Stomach smooth muscle (tissue), 2 donors: ENCODE results near the gene CEBPE.

Experiments
- H3K27ac ChIP-seq: one replicate; pipeline ENCODE4 v1.7.0; 2013; ENCODE audit warnings: mild to moderate bottlenecking, low read length, inconsistent platforms
- H3K27me3 ChIP-seq, 2 donors: one replicate each; pipeline ENCODE4 v1.7.0; 2013; ENCODE audit warnings: low read length in 2 of 2; ENCODE audit not compliant: insufficient read depth in 2 of 2, control insufficient read depth in 1 of 2
- H3K36me3 ChIP-seq, 2 donors: one replicate each; pipeline ENCODE4 v1.7.0; 2013; ENCODE audit warnings: low read length in 2 of 2; ENCODE audit not compliant: control insufficient read depth in 2 of 2, insufficient read depth in 2 of 2
- H3K4me1 ChIP-seq: one replicate; pipeline ENCODE4 v1.7.0; 2013; ENCODE audit warnings: low read length; ENCODE audit not compliant: control insufficient read depth, insufficient read depth
- H3K4me3 ChIP-seq, 2 donors: one replicate each; pipeline ENCODE4 v1.7.0; 2013; ENCODE audit warnings: low read length in 2 of 2
- H3K9ac ChIP-seq, 2 donors: one replicate each; pipeline ENCODE4 v1.7.0; 2013; ENCODE audit warnings: low read length in 2 of 2, mild to moderate bottlenecking in 1 of 2
- H3K9me3 ChIP-seq, 2 donors: one replicate each; pipeline ENCODE4 v1.7.0; 2013; ENCODE audit warnings: low read length in 2 of 2; ENCODE audit not compliant: control insufficient read depth in 2 of 2
- donor health status: healthy.
- donor health status: Pancreatic carcinoma.

CEBPE gene

DNA sequence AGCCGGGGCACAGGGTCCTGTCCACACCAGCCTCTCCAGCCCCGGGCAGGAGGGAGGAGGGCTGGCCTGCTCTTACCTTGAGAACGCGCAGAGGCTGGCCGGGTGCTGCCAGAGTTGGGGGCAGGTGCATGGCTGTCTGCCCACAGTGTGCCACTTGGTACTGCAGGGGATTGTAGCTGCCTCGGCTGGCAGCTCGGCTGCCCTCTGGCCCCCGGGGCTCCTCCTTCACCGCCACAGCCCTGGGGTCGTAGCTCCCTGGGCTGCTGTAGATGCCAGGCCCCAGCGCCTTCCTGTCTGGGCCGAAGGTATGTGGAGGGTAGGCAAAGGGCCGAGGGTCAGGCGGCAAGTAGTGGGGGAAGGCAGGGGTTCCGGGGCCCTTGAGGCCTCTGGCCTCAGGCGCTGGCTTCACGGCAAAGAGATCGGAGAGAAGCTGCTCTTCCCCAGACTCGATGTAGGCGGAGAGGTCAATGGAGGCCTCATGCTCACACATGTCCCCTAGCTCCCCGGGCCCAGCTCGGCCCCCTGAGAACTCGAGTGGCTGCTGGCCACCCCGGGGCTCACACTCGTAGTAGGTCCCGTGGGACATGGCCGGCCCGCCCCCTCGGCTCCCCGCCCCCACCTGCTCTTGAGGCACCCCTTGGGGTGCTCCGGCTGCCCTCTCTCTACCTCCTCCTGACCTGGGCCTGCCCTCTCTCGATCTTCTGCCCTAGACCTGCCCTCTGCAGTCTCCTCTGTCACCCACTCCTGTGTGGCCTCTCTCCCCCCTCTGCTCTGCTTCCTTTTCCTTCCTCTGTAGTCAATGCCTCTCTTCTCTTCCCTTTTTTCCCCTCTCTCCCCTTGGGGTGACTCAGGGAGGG lies at the start of gene CEBPE:
Gene CEBPE, minus strand, starts transcription at position 750 of the 857 bp plus-strand sequence. Its CDS starts 164 bp downstream, at position 586.
- Histone ChIP-seq H3K36me3 (no peaks in the 10 kb centered on the region), H3K27ac (no peak within 1 kb of the TSS), H3K4me3 (no peak within 1 kb of the TSS), H3K4me1 (peaks cover 10% of the 10 kb centered on the region), H3K9me3 (no peaks in the 10 kb centered on the region), H3K9ac (no peak within 1 kb of the TSS), H3K27me3 (peaks cover 10 to 11% of the 10 kb centered on the region in 2 donors)

DNA sequence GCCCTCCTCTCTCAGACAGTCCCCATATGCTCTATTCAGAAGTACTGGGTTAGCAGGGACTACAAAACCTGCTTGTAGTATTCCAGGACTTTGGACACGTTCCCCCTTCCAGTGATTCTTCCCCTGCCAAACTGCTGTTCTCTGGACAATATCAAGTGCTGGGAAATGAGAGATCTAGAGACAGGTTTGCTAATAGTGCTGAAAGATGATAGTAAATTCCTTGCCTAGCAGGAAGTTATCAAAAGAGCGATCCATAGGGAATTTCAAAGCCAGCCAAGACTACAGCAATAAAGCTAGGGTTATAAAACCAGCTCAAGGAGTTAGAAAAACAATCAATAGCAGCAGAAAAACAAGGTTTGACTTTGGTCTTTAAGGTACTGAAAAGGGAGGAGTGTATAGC lies 49.2 kb upstream of the CEBPE start:
- no peak overlapping the region for H3K9ac ChIP-seq
- H3K4me1 ChIP-seq = peaks cover 17% of the 10 kb centered on the region
- no peaks in the 10 kb centered on the region for H3K27me3 ChIP-seq
- no peaks in the 10 kb centered on the region for H3K9me3 ChIP-seq
- peak overlapping the region in 1 of 2 donors; percentile 4 for H3K4me3 ChIP-seq
- H3K36me3 ChIP-seq = no peaks in the 10 kb centered on the region
- H3K27ac ChIP-seq = peak overlapping the region; percentile 19

DNA sequence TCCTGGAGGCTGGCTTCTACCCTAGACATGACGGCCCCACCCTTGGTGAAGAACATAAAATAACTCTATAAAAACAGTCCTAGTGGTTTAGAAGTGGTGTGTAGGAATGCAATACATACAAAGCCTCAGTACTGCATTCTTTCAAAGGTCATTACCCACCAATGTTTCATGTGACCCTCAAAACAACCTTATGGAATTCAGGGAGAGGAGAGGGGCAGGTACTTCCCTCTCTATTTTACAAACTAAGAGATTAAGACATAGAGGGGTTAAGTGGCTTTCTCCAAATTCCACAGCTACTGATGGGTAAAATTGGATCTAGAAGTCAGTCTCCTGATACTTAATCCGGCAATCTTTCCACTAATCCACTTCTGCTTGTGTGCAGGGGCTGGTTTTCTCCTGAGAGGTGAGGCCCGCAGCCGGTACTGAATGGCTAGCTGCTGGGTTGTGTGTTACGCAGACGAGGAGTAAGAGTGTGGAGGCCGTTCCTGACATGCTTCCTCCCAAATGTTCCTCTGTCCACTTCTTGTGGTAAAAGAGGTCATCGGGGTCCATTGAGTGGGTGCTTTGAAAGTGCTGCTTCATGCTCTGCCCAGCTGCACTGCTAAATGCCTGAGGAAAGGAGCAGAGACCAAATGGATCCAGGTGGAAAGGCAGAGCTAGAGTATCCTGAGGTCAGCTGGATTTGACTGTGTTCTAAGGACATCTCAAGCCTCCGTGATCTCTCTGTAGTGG lies 48.2 kb upstream of the CEBPE start:
- no peak overlapping the region for H3K9ac ChIP-seq
- peaks cover 17% of the 10 kb centered on the region for H3K4me1 ChIP-seq
- no peak overlapping the region for H3K4me3 ChIP-seq
- H3K36me3 ChIP-seq = no peaks in the 10 kb centered on the region
- H3K27me3 ChIP-seq = no peaks in the 10 kb centered on the region
- no peak overlapping the region for H3K27ac ChIP-seq
- H3K9me3 ChIP-seq = no peaks in the 10 kb centered on the region

DNA sequence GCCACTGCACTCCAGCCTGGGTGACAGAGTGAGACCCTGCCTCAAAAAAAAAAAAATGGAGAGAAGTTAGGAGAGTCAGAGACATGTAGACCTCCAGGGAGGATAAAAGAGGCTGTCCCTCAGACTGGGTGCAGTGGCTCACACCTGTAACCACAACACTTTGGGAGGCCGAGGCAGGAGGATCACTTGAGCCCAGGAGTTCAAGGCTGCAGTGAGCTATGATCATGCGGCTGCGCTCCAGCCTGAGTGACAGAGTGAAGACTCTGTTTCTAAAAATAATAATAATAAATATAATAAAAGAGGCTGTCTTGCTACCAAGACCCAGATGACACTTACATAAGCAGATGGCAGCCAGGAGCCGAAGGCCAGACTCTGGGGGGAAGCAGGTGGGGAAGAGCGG lies 45.9 kb upstream of the CEBPE start:
- no peak overlapping the region for H3K9ac ChIP-seq
- no peaks in the 10 kb centered on the region for H3K36me3 ChIP-seq
- no peaks in the 10 kb centered on the region for H3K9me3 ChIP-seq
- no peak overlapping the region for H3K4me3 ChIP-seq
- peaks cover 12% of the 10 kb centered on the region for H3K4me1 ChIP-seq
- H3K27me3 ChIP-seq = no peaks in the 10 kb centered on the region
- no peak overlapping the region for H3K27ac ChIP-seq

DNA sequence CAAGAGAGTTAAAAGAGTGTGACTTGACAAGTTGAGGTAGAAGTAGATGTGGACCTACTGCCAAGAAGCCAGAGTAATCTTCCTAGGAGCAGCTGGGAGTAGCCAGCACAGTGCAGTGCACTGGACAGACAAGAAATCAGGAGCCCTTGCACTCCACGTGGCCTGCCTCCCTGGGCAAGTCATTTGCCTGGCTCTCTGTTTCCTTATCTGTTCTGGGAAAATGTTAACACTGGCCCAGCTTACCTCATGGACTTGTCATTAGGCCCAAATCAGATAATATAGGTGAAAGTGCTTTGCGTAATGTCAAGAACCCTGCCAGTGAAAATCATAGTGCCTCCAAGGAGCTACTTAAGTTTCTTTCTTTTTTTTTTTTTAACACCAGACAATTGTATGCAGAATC lies 45.2 kb upstream of the CEBPE start:
- no peak overlapping the region for H3K27ac ChIP-seq
- H3K4me3 ChIP-seq = no peak overlapping the region
- peaks cover 12% of the 10 kb centered on the region for H3K4me1 ChIP-seq
- no peaks in the 10 kb centered on the region for H3K9me3 ChIP-seq
- H3K27me3 ChIP-seq = no peaks in the 10 kb centered on the region
- H3K36me3 ChIP-seq = no peaks in the 10 kb centered on the region
- H3K9ac ChIP-seq = no peak overlapping the region

DNA sequence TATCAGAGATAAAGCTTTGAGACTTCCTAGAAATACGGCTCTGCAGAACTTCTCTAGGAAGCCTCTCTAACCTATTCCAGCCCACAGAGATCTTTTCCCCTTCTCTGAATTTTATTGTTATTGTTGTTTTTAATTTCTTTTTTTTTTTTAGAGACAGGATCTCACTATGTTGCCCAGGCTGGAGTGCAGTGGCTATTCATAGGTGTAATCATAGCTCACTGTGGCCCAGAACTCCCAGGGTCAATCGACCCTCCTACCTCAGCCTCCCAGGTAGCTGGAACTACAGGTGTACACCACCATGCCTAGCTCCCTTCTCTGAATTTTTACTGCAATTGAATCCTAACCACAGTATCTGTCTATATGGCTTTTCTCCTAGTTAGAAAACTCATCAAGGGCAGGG lies 44.8 kb upstream of the CEBPE start:
- Histone ChIP-seq H3K9ac (no peak overlapping the region), H3K27ac (no peak overlapping the region), H3K27me3 (no peaks in the 10 kb centered on the region), H3K36me3 (no peaks in the 10 kb centered on the region), H3K4me3 (no peak overlapping the region), H3K9me3 (no peaks in the 10 kb centered on the region), H3K4me1 (peaks cover 10% of the 10 kb centered on the region)

DNA sequence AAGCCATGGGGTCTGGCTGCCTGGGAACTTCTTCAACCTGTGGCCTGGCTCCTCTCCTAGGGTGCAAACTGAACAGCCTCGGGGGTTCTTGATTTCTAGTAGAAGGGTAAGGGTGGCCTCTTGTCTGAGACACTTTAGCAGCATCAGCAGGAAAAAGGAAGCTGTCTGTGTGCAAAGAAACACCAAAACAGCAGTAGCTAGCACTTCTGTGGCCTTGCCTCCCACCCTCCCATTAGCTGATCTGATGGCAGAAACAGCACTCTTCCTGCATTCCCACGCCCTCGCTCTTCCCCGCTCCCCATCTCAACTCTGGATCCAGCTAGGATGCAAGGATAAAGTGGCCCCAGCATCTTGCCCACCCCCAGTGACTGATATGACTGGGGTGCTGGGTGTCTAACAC lies 43.7 kb upstream of the CEBPE start:
- no peaks in the 10 kb centered on the region for H3K27me3 ChIP-seq
- no peak overlapping the region for H3K27ac ChIP-seq
- no peak overlapping the region for H3K4me3 ChIP-seq
- H3K4me1 ChIP-seq = peaks cover 4% of the 10 kb centered on the region
- no peak overlapping the region for H3K9ac ChIP-seq
- H3K36me3 ChIP-seq = no peaks in the 10 kb centered on the region
- no peaks in the 10 kb centered on the region for H3K9me3 ChIP-seq

DNA sequence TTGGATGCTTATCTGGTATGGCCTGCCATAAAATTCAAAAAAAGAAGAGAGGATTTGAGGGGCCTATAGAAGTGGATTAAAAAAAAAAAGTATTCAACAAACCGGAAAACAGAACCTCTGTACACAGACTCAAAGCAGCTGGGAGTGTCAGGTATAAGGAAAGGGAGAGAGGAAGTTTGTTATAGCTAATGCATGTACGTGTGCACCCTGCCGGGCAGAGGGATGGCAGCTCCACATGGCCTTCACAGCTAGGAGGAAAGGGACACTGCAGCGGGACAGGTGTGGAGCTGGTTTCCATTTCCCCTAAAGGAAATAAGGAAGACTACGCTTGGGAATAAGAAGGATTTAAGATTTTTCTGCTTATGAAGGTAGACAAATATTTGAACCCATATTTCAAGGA lies 43.0 kb upstream of the CEBPE start:
- Histone ChIP-seq H3K27ac (no peak overlapping the region), H3K9me3 (no peaks in the 10 kb centered on the region), H3K9ac (no peak overlapping the region), H3K36me3 (no peaks in the 10 kb centered on the region), H3K4me3 (no peak overlapping the region), H3K4me1 (no peaks in the 10 kb centered on the region), H3K27me3 (no peaks in the 10 kb centered on the region)

DNA sequence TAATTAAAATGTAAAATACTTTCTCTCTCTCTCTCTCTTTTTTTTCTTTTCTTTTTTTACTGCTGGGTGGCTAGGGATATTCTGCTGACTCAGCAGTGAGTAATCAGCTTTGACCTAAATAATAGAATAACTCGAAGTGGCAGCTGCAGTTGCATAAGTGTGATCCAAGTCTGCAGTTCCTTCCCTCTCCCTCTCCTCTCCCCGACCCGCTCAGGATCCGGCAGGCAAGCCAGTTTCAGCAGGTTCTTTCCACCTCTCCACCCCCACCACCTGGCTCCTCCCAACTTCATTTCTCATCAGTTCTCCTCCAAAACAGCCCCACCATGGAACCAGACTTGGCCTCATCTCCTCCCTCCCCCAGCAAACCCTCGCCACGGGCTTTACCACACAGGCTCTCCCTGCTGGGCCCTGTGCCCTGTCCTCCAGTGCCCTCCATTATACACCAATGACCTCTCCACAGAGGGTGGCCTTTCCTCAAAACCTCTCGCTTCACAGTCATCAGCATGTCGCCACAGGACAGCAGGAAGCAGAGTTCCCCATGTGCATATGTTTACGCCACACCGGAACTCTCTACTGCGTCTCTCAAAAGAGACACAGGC lies 42.0 kb upstream of the CEBPE start:
- Histone ChIP-seq H3K9me3 (no peaks in the 10 kb centered on the region), H3K4me3 (no peak overlapping the region), H3K27me3 (no peaks in the 10 kb centered on the region), H3K36me3 (no peaks in the 10 kb centered on the region), H3K9ac (no peak overlapping the region), H3K27ac (no peak overlapping the region), H3K4me1 (no peaks in the 10 kb centered on the region)

DNA sequence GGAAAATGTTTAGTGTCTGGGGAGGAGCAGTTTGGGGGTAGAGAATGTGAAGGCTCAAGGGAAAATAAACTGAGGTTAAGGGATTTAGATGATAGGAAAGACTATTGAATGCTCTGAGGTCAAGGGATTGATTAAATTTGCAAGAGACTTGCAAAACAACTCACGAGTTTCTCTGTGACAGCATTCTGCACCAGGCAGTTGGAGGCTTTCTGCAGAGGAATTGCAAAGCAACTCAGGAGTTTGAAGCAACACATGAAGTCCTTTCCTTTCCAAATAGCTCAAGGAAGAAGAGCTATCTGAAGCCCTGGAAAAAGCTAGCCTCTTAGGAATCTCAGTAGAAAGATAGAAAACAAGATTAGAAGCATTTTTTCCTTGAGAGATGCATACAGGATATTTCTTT lies 40.5 kb upstream of the CEBPE start:
- H3K4me1 ChIP-seq = peaks cover 12% of the 10 kb centered on the region
- no peaks in the 10 kb centered on the region for H3K27me3 ChIP-seq
- no peaks in the 10 kb centered on the region for H3K9me3 ChIP-seq
- no peak overlapping the region for H3K27ac ChIP-seq
- no peak overlapping the region for H3K4me3 ChIP-seq
- H3K9ac ChIP-seq = no peak overlapping the region
- H3K36me3 ChIP-seq = no peaks in the 10 kb centered on the region
